HG02970 (cell line): ENCODE results near the gene CAMKK2.
"Not testable (repeated sequence)": the region's sequence is repeated elsewhere in the genome, so short reads cannot be mapped to it uniquely, and the experiment has no call there.

Experiments used
- ATAC-seq: cut with Tn5 transposase; IDR thresholded peaks from one replicate; pipeline ENCODE4 v1.9.1; 2021; ENCODE audit warnings: mild to moderate bottlenecking, moderate library complexity, moderate number of reproducible peaks; ENCODE audit not compliant: unreplicated experiment, low FRiP score

Gene CAMKK2

DNA sequence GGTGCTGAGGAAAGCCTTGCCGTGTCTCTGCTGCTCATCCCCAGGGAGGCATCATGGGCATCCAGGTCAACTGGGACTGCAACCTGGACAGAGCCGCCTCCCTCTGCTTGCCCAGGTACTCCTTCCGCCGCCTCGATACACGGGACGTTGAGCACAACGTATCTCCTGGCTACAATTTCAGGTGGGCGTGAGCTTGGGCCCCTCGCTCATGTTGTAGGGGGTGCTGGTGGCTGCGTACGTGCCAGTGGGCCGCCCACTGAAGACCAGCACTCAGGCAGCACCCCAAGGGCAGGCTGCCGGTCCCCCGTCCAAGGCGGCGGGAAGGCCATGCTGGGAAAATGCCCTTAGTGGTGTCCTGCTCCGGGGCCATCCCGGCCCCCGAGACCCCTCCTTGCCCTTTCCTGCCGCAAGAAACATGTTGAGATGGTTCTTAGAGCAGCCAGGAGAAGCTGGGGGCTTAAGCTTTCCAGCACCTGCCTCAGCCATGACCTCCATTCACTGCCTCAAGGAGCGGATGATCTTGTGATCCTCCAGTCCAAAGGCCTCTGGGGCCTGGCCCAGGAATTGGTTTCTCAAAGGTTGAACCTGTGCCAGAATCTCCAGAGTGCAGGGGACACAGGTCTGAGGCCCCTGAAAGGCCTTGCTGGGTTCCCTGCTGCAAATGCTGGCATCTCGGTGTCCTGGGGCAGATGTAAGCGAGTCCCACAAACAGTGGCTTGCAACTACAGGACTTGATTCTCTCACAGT is 67.4 kb downstream of the CAMKK2 start:
- ATAC-seq, result no peak

DNA sequence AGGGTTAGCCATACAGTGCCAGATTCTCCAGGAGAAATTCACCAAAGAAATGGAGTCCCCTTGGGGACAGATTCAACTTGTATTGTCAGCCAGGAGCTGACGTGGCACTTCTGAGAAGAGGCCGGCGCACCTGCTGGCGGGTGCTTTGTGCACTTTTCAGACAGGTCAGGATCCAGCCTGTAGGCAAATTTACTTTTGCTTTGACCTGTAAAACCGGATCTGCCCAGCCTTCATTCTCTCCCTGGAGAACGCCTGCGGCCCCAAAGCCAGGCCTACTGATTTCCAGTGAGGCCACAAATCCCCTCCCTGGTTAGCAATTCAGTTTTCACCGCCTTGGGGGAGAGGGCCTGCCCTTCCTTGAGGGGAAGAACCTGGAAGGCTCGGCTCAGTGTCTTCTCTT is 69.2 kb downstream of the CAMKK2 start:
- ATAC-seq, result no peak

DNA sequence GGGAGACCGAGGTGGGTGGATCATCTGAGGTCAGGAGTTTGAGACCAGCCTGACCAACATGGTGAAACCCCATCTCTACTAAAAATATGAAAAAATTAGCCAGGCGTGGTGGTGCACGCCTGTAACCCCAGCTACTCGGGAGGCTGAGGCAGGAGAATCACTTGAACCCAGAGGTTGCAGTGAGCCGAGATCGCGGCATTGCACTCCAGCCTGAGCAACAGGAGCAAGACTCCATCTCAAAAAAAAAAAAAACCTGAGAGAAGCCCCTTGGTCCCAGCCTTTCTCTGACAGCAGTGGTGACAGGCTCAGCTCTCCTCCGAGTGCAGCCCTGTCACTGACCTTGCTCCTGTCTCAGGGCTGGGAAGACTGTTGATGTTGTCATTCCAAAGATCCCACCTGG is 69.6 kb downstream of the CAMKK2 start:
- ATAC-seq, result not testable (repeated sequence)

DNA sequence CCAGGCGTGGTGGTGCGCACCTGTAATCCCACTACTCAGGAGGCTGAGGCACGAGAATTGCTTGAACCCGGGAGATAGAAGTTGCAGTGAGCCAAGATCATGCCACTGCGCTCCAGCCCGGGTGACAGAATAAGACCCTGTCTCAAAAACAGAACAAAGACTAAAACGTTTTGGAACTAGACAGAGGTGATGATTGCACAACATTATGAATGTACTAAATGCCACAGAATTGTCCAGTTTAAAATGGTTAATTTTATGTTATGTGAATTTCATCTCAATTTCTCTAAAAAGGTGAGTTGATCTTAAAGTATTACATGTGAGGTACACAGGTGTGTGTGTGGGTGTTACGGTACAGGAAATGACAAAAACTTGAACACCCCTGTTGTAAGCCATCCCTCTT is 70.1 kb downstream of the CAMKK2 start:
- ATAC-seq, result no peak

DNA sequence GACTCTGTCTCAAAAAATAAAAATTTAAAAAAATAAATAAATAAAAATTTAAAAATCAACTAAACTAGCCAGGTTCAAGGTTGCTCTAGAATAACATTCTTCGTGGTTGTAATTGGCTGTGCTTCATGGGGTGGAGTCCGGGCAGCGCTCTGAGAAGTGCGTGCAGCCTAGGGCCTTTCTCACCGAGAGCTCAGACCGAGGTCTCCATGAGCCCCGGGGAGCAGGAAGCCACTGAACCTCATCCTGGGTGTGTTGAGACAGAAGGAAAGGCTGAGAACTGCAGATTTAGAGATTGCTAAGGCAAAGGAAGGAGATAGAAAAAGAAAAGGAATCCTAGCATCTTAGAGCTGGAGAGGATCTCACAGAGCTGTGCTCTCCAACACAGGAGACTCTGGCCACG is 71.9 kb downstream of the CAMKK2 start:
- no peak for ATAC-seq

DNA sequence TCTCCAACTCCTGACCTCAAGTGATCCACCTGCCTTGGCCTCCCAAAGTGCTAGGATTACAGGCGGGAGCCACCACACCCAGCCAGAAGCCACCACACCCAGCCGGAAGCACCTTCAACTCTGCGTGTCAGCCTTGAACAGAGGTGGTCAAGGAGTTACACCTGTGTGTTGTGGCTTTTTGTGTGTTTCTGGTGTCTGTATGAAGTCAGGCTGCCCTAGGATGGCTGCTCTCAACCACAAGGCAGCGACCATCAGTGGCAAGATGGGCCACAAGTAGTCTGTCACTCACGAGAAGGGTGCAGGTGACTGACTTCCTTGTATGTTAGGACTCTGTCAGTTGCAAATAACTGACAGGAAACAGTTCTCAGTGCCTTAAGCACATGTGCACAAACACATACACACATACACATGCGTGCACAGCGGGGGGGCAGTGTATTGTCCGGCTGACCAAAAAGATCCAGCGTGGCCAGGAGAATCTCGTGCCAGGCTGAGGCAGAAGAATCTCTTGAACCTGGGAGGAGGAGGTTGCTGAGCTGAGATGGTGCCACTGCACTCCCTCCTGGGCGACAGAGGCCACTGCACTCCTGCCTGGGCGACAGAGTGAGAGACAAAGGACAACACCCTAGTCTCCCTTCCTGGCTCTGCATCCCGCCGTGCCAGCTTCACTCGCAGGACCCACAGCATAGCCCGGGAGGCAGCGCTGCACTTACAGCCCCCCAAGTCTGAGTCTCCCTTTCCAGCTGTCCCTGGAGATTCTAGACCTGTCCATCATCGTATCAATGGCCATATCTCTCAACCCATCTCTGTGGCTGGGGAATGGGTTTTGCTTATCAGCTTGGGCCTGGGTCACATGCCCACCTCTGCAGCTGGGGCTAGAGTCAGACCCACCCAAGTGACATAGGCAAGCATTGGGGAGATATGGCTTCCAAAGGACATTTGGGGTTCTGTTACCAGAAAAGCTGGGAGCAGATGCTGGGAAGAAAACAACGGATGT is 72.9 kb downstream of the CAMKK2 start:
- ATAC-seq, result no peak

DNA sequence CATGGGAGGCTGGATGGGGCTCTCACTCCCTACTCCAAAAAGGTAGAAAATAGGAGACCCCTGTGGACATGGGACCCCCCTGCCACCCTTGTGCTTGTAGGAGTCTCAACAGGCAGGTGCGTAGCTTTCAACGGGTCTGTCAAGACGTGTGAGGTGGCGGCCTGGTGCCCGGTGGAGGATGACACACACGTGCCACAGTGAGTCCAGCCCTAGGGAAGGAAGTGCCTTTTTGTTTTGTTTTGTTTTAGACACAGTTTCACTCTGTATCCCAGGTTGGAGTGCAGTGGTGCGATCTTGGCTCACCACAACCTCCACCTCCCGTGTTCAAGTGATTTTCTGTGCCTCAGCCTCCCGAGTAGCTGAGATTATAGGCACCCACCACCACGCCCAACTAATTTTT is 73.7 kb downstream of the CAMKK2 start:
- ATAC-seq, result no peak

DNA sequence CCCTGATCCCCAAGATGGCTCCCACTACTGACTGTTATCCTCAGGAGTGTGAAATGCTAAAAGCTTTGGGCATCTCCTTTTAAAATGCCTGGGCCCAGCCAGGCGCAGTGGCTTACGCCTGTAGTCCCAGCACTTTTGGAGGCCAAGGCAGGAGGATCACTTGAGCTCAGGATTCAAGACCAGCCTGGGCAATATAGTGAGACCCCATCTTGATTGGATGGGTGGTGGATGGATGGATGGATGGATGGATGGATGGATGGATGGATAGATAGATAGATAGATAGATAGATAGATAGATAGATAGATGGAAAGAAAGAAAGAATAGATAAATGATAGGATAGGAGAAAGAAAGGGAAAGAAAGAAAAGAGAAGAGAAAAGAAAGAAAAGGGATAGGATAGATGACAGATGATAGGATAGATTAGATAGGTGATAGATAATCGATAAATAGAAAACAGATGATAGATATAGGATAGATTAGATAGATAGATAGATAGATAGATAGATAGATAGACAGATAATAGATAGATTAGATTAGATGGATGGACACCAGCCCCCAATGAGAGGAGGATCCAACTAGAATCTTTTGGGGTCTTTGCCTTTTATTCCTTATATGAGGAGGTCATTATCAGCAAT is 77.0 kb downstream of the CAMKK2 start:
- ATAC-seq, result no peak

DNA sequence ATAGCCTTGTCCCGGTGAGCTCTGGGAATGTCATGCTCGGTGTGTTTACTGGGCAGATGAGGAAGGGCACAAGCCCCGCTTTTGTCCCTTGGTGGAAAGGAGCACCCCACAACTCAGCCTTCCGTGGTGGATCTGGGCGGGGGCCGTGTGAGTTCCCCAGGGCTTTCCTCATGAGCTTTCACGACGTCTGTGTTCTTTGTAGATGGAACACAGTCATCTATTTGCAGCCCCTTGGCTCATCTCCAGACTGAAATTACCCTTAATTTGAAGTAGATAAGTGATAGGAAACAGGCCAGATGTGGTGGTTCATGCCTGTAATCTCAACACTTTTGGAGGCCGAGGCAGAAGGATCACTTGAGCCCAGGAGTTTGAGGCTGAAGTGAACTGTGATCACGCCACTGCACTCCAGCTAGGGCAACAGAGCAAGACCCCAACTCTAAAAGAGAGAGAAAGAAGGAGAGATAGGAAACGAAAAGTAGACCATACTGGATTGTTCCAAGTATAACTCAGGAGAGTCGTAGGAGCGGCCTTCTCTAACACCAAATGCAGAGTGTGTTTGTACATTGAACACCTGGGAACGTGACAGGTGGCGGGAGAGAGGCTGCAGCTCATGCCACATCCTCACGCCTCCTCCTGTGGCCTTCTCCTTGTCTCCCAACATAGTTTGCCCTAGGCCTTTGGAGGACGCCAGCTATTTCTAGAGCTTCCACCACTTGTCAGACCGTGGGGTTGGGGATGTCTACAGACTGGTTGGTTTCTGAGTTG is 77.7 kb downstream of the CAMKK2 start:
- no peak for ATAC-seq

DNA sequence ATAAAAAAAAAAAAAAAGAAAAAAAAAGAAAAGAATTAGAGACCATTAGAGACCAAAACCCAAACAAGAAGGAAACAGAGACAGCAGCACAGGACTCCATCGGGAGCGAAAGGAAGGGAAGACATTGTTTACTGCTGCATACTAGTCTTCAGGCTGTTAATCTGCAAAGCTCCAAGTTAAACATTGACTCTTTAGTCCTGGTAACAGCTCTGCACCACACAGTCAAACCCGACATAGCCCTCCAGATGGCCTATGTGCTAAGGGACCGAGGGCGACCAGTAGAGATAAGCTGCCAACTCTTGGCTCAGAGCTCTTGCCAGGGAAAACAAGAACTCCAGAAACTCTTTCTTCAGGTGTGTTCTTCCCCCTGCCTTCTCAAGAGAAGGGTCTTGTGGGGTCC is 78.7 kb downstream of the CAMKK2 start:
- no peak for ATAC-seq

DNA sequence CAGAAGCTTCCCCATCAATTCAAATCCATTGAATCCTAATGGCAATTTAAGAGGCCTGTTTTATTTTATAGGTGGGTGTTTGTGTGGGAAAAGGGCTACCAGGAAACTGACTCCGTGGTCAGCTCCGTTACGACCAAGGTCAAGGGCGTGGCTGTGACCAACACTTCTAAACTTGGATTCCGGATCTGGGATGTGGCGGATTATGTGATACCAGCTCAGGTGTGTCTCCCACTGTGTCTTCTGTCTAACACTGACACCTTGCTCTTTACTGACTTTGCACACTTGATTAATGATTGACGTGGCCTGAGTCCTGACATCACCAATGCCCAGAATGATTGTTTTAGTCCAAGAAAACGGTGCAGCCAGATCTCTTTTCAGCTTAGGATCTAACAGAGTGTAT is 79.4 kb downstream of the CAMKK2 start:
- ATAC-seq, result no peak

DNA sequence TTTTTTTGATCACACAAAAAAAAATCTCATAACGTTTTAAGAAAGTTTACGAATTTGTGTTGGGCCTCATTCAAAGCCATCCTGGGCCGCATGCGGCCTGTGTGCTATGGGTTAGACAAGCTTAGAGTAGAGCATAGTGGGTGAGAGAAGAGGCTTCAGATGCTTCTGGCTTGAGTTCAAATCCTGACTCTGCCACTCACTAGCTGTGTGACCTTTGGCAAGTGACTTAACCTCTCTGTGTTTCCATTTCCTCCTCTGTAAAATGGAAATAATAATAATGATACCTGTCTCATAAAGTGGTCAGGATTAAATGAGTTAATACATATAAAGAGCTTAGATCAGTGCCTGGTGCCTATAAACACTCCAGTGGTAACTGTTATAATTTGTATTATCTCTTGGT is 80.4 kb downstream of the CAMKK2 start:
- ATAC-seq, result no peak

DNA sequence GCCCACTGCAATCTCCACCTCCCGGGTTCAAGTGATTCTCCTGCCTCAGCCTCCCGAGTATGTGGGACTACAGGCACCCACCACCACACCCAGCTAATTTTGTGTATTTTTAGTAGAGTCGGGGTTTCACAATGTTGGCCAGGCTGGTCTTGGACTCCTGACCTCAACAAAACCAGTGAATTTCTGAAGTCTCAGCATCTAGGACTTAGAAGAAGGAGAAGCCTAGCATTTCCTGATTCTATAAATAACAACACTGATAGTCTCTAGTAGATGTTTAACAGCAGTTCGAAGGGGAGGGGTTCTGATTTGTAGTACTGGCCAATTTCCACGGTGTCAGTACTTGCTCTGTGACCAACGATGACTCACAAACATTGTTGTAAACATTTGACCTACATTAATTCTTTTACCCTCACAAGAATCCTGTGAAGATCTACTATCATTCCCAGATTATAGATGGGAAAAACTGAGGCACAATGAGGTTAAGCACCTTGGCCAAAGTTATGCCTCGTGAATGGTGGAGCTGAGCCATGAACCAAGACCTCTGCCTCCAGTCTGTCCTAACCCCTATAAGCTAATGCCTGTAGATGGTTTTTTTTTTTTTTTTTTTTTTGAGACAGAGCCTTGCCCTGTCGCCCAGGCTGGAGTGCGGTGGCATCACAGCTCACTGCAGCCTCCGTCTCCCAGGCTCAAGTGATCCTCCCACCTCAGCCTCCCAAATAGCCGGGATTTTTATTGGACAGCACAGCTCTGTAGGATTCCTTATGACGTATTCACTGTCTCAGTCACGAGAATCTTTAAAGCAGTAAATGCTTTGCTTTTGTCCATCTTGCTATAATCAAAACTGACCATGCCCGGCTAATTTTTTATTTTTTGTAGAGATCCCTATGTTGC is 81.4 kb downstream of the CAMKK2 start:
- no peak for ATAC-seq

DNA sequence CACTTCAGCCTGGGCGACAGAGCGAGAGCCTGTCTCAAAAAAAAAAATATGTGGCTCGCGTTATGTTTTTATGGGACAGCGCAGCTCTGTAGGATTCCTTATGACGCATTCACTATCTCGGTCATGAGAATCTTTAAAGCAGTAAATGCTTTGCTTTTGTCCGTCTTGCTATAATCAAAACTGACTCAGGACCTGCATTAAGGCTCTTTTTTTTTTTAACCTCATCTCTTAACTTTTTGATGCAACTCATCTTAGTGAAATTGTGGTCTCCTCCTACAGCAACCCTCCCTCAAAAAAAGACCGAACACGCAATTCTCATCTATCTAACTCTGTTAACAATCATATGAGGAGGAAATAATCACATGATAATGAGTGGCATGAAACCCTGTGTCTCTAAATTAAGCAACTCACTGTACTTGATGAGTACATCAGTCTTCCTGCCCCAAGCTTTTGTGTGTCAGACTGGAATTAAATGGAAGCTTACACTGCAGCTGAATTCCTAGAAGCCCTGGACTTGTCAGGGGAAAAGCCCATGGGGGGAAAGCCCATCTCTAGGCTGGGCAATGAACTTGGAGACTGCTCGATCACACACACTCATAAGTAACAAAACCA is 82.2 kb downstream of the CAMKK2 start:
- ATAC-seq, result no peak

DNA sequence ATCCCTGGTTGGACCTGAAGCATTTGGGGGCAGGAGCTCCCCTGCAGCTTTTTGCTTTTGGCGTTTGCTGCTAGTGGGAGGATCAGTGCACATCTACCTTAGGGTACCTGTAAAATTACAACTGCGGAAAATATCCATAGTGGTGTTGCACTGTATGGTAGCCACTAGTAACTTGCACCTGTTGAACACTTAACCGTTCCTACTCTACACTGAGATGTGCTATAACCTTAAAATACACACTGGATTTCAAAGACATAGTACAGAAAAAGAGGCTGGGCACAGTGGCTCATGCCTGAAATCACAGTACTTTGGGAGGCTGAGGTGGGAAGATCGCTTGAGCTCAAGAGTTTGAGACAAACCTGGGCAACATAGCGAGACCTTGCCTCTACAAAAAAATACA is 83.6 kb downstream of the CAMKK2 start:
- no peak for ATAC-seq

DNA sequence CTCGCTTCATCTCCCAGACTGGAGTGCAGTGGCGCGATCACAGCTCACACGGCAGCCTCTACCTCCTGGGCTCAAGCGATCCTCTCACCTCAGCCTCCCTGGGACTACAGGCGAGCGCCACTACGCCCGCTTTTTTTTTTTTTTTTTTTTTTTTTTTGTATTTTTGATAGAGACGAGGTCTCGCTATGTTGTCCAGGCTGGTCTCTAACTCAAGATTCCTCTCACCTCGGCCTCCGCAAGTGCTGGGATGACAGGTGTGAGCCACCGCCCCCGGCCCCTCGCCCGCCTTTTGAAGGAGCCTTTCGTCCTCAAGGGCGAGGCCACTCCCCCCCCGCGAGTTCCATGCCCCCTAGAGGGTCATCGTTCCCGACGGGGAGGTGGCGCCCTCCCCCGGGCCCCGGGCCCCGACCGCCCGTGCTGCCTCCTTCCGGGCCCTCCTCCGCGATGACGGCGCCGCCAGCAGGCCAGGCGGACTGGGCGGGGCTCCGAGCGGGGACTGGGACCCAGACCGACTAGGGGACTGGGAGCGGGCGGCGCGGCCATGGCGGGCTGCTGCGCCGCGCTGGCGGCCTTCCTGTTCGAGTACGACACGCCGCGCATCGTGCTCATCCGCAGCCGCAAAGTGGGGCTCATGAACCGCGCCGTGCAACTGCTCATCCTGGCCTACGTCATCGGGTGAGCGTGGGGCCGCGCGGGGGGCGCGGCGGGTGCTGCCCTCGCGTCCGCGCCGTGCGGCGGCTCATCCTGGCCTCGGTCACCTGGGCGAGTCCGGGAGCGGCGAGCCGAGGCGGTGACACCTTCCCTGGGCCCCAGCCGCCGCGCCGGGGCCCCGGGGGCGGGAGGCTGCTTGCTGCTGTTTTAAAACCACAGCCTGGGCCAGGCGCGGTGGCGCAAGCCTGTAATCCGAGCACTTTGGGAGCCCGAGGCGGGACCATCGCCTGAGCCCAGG is 86.6 kb downstream of the CAMKK2 start, which contains the start of gene P2RX4:
P2RX4 (plus strand) TSS at position 506 of the 949 bp plus-strand sequence; CDS start at position 542, 36 bp downstream.
- peak; percentile 70 for ATAC-seq

DNA sequence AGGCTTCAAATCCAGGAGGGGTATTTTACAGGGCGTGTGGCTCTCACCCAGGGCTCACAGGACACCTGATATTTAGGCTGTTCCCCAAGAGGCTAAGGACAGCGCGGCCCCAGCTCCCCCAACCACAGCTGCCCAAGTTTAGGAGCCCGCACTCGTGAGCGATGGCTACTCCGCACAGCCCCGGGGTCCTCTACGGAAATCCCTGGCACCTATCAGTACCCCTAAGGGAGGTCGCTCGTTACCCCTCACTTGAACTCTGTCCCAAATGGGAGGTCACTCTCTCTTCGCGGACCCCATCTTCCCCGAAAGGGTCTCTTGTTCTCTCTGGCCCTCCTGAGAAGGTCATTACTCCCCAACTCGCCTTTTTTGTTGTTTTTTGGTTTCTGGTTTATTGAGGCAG is 87.3 kb downstream of the CAMKK2 start:
- ATAC-seq, result no peak

DNA sequence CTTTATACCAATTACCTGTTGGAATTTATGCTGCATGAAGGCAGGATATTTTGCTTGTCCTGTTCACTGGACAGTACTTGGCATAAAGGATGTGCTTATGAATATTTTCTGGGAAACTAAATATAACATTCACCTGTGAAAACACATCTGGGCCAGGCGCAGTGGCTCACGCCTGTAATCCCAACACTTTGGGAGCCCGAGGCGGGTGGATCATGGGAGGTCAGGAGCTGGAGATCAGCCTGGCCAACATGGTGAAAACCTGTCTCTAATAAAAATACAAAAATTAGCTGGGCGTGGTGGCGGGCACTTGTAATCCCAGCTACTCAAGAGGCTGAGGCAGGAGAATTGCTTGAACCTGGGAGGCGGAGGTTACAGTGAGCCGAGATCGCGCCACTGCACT is 87.9 kb downstream of the CAMKK2 start:
- not testable (repeated sequence) for ATAC-seq
